Uterus (tissue), 2 donors: ENCODE measurements around the gene DNAJC6.

ENCODE experiments used
- CTCF ChIP-seq, 4 experiments: fragments of 200-600 bp in 2 of 4; fragments of 450-650 bp in 2 of 4; sonication (generic) in 2 of 4; IDR thresholded peaks; one replicate each; pipeline ENCODE4 v1.5.1; 2016 to 2019; ENCODE audit warnings: antibody characterized with exemption in 4 of 4, mild to moderate bottlenecking in 2 of 4, moderate library complexity in 1 of 4
- POLR2A ChIP-seq, 2 donors: fragments of 450-650 bp; IDR thresholded peaks; one replicate each; pipeline ENCODE4 v1.6.1; 2016; ENCODE audit warnings: antibody characterized with exemption in 2 of 2, mild to moderate bottlenecking in 1 of 2, moderate library complexity in 1 of 2

GRCh38 chr1:65443647-65444046, 134.3 kb downstream of the DNAJC6 start:
- no peak for TF ChIP-seq CTCF (IDR thresholded peaks at IDR 0.05)
- TF ChIP-seq POLR2A (IDR thresholded peaks at IDR 0.05): no peak
